Epithelial cell of esophagus (primary cell): ENCODE results near the gene ATG7.
A peak's percentile ranks its signal among the peaks of the same experiment; 100 is the strongest.
"Not testable (repeated sequence)": the region's sequence is repeated elsewhere in the genome, so short reads cannot be mapped to it uniquely, and the experiment has no call there.

ENCODE experiments used
- DNase-seq: peaks from one replicate; pipeline ENCODE4 v3.0.0; 2010; ENCODE audit warnings: low read depth
- H3K4me3 ChIP-seq: 2 replicates; pipeline ENCODE4 v1.5.1; 2011; ENCODE audit warnings: mild to moderate bottlenecking, low read length, control low read depth
- CTCF ChIP-seq: IDR thresholded peaks from 2 replicates; pipeline ENCODE4 v1.5.1; 2011; ENCODE audit warnings: low read depth, mild to moderate bottlenecking, low read length, control low read depth, inconsistent platforms; ENCODE audit not compliant: insufficient read depth; ENCODE audit errors: missing control alignments

The ATG7 gene

GRCh38 chr3:11455956-11456355 is 183.8 kb downstream of the ATG7 start:
- no peak overlapping the region for H3K4me3 ChIP-seq
- DNase-seq = peak; percentile 70
- TF ChIP-seq CTCF = no peak

DNA sequence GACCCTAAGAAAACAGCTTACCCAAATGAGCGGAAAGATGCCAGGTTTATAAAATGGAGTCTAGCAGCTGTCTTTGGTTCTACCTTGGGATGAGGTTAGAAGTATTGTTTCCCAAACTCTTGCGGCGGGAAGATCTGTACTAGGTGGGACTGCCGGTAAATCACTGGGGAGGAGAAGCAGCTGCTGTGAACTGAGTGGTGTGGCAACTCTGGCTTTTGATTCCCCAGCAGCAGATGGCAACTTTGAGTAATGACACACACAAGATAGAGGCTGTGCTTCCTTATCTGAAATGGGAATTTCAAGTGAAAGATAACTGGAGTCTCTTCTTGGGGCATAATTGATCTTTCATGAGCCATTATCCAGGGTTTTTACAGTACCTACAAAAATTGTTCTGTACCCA is 184.9 kb downstream of the ATG7 start:
- no peak for TF ChIP-seq CTCF
- H3K4me3 ChIP-seq = no peak overlapping the region
- DNase-seq = no peak

DNA sequence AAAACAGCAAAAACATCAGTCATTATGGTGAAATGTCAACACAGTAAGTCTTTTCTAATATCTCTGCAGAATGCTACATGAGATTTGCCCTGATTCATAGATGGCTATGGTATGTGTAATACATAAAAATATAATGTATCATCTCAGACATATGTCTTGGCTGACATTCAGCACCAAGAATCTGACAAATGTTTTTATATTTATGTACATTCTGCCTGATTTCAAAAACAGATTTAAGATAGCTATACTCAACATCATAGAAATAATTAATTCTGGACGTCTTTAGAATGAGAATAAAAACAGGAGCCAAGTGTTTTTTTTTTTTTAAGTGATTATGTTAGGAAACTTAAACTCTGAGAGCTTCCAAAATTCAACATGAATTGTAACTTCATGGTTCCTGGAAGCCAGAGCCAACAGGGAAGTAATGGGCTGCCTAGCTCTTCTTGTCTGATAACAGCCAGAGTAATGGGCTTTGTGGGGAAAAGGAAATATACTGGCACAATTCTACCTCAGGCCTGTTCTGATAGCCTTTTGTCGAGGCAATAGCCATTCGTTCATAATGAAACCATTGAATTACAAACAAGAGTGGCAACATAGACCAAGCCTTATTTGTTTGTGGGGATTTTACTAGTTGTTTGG is 187.1 kb downstream of the ATG7 start:
- H3K4me3 ChIP-seq = no peak overlapping the region
- TF ChIP-seq CTCF = no peak
- DNase-seq = peak; percentile 61

DNA sequence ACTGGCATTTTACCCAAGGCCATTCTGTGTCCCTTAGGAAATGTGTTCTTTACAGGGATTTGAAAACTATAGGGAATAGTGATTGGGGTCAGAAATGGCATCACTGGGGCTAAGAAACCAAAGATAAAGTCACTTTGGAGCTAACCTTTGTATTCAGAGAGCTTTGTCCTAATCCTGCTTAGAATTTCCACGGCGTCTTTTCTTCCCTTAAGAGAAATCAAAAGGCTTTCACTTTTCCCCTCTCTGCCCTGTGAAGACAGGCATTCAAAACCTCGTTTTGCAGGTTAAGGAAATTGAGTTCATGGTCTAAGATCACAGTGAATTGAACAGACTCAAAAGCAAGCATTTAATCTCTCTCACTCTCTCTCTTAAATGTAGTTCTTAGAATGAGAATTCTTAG is 189.0 kb downstream of the ATG7 start:
- no peak for TF ChIP-seq CTCF
- no peak overlapping the region for H3K4me3 ChIP-seq
- DNase-seq = no peak

- DNase-seq = not testable (repeated sequence)
Measured at GRCh38 chr3:11462673-11463072, 190.5 kb downstream of the ATG7 start.

DNA sequence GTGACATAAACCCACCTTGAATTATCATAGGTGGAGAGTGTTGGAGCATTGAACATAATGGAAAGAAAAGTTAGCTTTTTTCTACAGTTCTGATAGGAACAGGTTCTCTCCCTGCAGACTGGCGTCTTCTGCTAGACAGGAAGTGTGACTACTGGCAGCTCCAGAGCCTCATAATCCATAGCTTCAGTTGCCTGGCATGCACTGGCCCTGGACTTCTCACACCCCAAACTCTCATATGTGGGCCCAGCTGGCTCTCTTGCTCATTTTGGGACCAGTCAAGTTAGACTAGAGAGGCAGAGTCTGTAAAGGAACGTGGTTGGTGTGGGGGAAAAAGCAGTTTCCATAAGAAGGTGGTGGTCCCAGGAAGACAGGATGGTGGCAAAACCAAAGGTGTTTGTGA is 191.4 kb downstream of the ATG7 start:
- H3K4me3 ChIP-seq = no peak overlapping the region
- TF ChIP-seq CTCF = no peak
- DNase-seq = no peak

More at GRCh38 chr3:11462673-11463072, 190.5 kb downstream of the ATG7 start:
- not testable (repeated sequence) for H3K4me3 ChIP-seq

DNA sequence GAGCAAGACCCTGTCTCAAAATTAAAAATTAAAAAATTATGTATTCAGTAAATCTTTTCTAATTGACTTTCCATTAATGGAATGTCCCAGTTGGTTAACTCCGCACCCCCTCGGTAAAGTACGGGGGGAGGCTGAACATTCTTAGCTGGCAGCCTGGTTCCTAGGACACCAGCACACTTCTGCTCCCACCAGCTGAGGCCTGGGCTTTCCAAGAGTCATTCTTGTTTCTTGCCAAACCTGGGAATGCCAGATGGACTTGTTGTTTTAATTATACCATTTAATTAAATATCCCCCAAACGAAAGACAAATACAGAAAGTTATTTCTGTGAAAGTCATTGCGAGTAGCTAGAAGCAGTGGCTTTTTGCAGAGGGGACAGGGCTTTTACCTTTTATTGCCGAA is 192.2 kb downstream of the ATG7 start:
- TF ChIP-seq CTCF = no peak
- no peak overlapping the region for H3K4me3 ChIP-seq
- no peak for DNase-seq
